ENCODE data around the gene RBM11. TPM values are rescaled to one million over a fixed set of nuclear protein-coding genes. Genes with fewer than 3 reads are reported as not detected.
"Not testable (repeated sequence)": the region's sequence is repeated elsewhere in the genome, so short reads cannot be mapped to it uniquely, and the experiment has no call there.

RBM11 gene
- total RNA-seq: not detected

- ATAC-seq (peak; percentile 74), DNase-seq (ENCODE audit: low spot score) (peak; percentile 49)
These were observed at the start of gene RBM11 for GRCh38 chr21:14215971-14216641. TSS of gene RBM11 (plus strand) at chr21:14216157. CDS start at chr21:14216187, 30 bp downstream.

- not testable (repeated sequence) for DNase-seq (ENCODE audit: low spot score); ATAC-seq
These were observed 49.3 kb upstream of the RBM11 start for GRCh38 chr21:14166463-14167223.

- DNase-seq (ENCODE audit: low spot score) (no peak), ATAC-seq (no peak)
These were observed 9.7 kb upstream of the RBM11 start for GRCh38 chr21:14206222-14206621.

GRCh38 chr21:14210738-14211137 is 5.2 kb upstream of the RBM11 start, which contains the start of gene LIPI:
TSS of gene LIPI (minus strand) at chr21:14210955. CDS start at chr21:14210845, 110 bp downstream.
- DNase-seq (ENCODE audit: low spot score) (no peak), ATAC-seq (no peak)

- no peak for DNase-seq (ENCODE audit: low spot score)
- no peak for ATAC-seq
These were observed 2.8 kb upstream of the RBM11 start for GRCh38 chr21:14213164-14213563.

- DNase-seq (ENCODE audit: low spot score): no peak
- no peak for ATAC-seq
These were observed 7.4 kb downstream of the RBM11 start for GRCh38 chr21:14223365-14223764.

GRCh38 chr21:14229399-14229798 is 13.4 kb downstream of the RBM11 start:
- ATAC-seq: no peak
- no peak for DNase-seq (ENCODE audit: low spot score)

- no peak for ATAC-seq
These were observed 19.1 kb downstream of the RBM11 start for GRCh38 chr21:14235101-14235500.

GRCh38 chr21:14236180-14236579 is 20.2 kb downstream of the RBM11 start:
- ATAC-seq: no peak

More at GRCh38 chr21:14235101-14235500, 19.1 kb downstream of the RBM11 start:
- DNase-seq (ENCODE audit: low spot score): no peak

GRCh38 chr21:14239281-14239680 is 23.3 kb downstream of the RBM11 start:
- no peak for ATAC-seq
- no peak for DNase-seq (ENCODE audit: low spot score)

More at GRCh38 chr21:14236180-14236579, 20.2 kb downstream of the RBM11 start:
- no peak for DNase-seq (ENCODE audit: low spot score)

- ATAC-seq: no peak
- no peak for DNase-seq (ENCODE audit: low spot score)
These were observed 25.3 kb downstream of the RBM11 start for GRCh38 chr21:14241297-14241696.

GRCh38 chr21:14243461-14243860 is 27.5 kb downstream of the RBM11 start:
- DNase-seq (ENCODE audit: low spot score): no peak
- no peak for ATAC-seq

GRCh38 chr21:14243874-14244273 is 27.9 kb downstream of the RBM11 start:
- ATAC-seq (peak; percentile 48), DNase-seq (ENCODE audit: low spot score) (no peak)

GRCh38 chr21:14244911-14245310 is 29.0 kb downstream of the RBM11 start:
- DNase-seq (ENCODE audit: low spot score) (no peak), ATAC-seq (no peak)

- DNase-seq (ENCODE audit: low spot score) (no peak), ATAC-seq (no peak)
These were observed 29.8 kb downstream of the RBM11 start for GRCh38 chr21:14245711-14246110.

- ATAC-seq: no peak
- no peak for DNase-seq (ENCODE audit: low spot score)
These were observed 35.4 kb downstream of the RBM11 start for GRCh38 chr21:14251336-14251735.

- DNase-seq (ENCODE audit: low spot score) (no peak), ATAC-seq (peak; percentile 96)
These were observed 43.8 kb downstream of the RBM11 start for GRCh38 chr21:14259747-14260146.

GRCh38 chr21:14260174-14260764 is 44.3 kb downstream of the RBM11 start:
- no peak for DNase-seq (ENCODE audit: low spot score)
- no peak for ATAC-seq

GRCh38 chr21:14262039-14262438 is 46.1 kb downstream of the RBM11 start:
- ATAC-seq (no peak), DNase-seq (ENCODE audit: low spot score) (no peak)

GRCh38 chr21:14263879-14264278 is 47.9 kb downstream of the RBM11 start:
- no peak for ATAC-seq
- DNase-seq (ENCODE audit: low spot score): no peak

GRCh38 chr21:14265023-14265422 is 49.1 kb downstream of the RBM11 start:
- ATAC-seq (no peak), DNase-seq (ENCODE audit: low spot score) (no peak)

- DNase-seq (ENCODE audit: low spot score) (no peak), ATAC-seq (no peak)
These were observed 51.1 kb downstream of the RBM11 start for GRCh38 chr21:14267076-14267475.

Data from left lobe of liver (tissue), 2 donors.